ENCODE results near the gene ATRX. TPM values are rescaled to one million over a fixed set of nuclear protein-coding genes. Genes with fewer than 3 reads are reported as not detected.

The ATRX gene
- total and polyA plus RNA-seq, 2 of the 8 experiments (the other 6 are each of a cell fraction or from before 2014, with no cell fraction given), result 28.4 to 97.8 TPM

DNA sequence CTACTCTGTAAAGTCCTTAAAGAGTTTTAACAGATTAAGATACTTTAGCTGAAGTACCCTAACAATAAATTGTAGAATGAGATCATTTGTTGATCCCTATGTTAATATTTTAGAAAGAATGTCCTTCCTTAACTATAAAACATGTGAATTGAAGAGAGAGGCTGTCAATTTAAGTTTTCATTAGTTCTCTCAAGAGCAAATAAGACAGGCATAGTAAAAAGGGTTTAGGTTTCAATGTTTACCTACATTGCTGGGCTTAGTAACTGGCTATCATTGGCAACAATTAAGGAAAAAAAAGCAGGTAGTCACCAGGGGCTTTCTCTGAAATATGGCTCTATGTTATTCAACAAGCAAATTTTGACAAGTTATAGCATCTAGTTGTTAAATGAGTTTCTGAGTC, 91.5 kb downstream of the ATRX start (continued):
- TF ChIP-seq CHD7 (IDR thresholded peaks at IDR 0.05; ENCODE audit: insufficient replicate concordance, low read length) (no peak), MAFK (IDR thresholded peaks at IDR 0.05; ENCODE audit: low read depth, low read length) (no peak), CHD1 (IDR thresholded peaks at IDR 0.05; ENCODE audit: low read depth, low read length) (no peak), HDAC6 (IDR thresholded peaks at IDR 0.05; ENCODE audit: low read depth, low read length) (no peak), CHD2 (IDR thresholded peaks at IDR 0.05; ENCODE audit: low read length) (no peak), EGR1 (IDR thresholded peaks at IDR 0.05; ENCODE audit: borderline replicate concordance, low read depth, low read length) (no peak), JUND (IDR thresholded peaks at IDR 0.05; ENCODE audit: low read length) (no peak), RXRA (IDR thresholded peaks at IDR 0.05; ENCODE audit: insufficient read depth, low read depth, low read length) (no peak), NRF1 (IDR thresholded peaks at IDR 0.05; ENCODE audit: low read depth, low read length) (no peak), ASH2L (IDR thresholded peaks at IDR 0.05; ENCODE audit: low read length) (no peak), RFX5 (IDR thresholded peaks at IDR 0.05; ENCODE audit: borderline replicate concordance, low read depth, low read length) (no peak), TAF7 (optimal IDR thresholded peaks at IDR 0.05; ENCODE audit: borderline replicate concordance, low read depth, low read length) (no peak), TCF12 (IDR thresholded peaks at IDR 0.05; ENCODE audit: low read depth, low read length) (no peak)

Measured in H1 (cell line).